Lower lobe of right lung (tissue), 2 donors: ENCODE results near the gene BDKRB1. TPM values are rescaled to one million over a fixed set of nuclear protein-coding genes. Genes with fewer than 3 reads are reported as not detected.

ENCODE experiments used
- ATAC-seq, 2 donors: fragments of 200-7000 bp; cut with Tn5 transposase; one replicate each; pipeline ENCODE4 v1.9.1; 2020 to 2022; ENCODE audit warnings: mild to moderate bottlenecking in 2 of 2, moderate library complexity in 2 of 2
- DNase-seq: peaks from one replicate; pipeline ENCODE4 v3.0.0-alpha.2; 2020
- H3K27ac ChIP-seq: fragments of 200-600 bp; one replicate; pipeline ENCODE4 v1.8.0; 2022
- H3K27me3 ChIP-seq: fragments of 200-600 bp; one replicate; pipeline ENCODE4 v1.8.0; 2022; ENCODE audit warnings: low read depth
- H3K36me3 ChIP-seq: fragments of 200-600 bp; one replicate; pipeline ENCODE4 v1.8.0; 2022; ENCODE audit warnings: mild to moderate bottlenecking
- H3K4me1 ChIP-seq: fragments of 200-600 bp; one replicate; pipeline ENCODE4 v1.8.0; 2022
- H3K4me3 ChIP-seq: fragments of 200-600 bp; one replicate; pipeline ENCODE4 v1.8.0; 2022; ENCODE audit warnings: mild to moderate bottlenecking
- H3K9me3 ChIP-seq: fragments of 200-600 bp; one replicate; pipeline ENCODE4 v1.8.0; 2022
- CTCF ChIP-seq: fragments of 200-600 bp; IDR thresholded peaks from one replicate; pipeline ENCODE4 v1.8.0; 2022; ENCODE audit warnings: antibody characterized with exemption, mild to moderate bottlenecking
- intact Hi-C: fragments of 100-400 bp; cut with DNase I; formaldehyde crosslinking; loops from one replicate; pipeline ENCODE4 v1.11.0; 2022
- total RNA-seq: library from RNA; stranded (reverse); fragmentation: NEBNext Ultra II Directional; extraction: Animal tissue kit (Norgen Biotek cat#: 25700); gene quantifications from one replicate; pipeline ENCODE4 v1.2.1, GENCODE V29; 2021
- donor health status: DM: no; HTN: yes; CAD: no; lungs with severe emphysema.

Gene BDKRB1
- total RNA-seq, 1 donor from 2014 or later = not detected

DNA sequence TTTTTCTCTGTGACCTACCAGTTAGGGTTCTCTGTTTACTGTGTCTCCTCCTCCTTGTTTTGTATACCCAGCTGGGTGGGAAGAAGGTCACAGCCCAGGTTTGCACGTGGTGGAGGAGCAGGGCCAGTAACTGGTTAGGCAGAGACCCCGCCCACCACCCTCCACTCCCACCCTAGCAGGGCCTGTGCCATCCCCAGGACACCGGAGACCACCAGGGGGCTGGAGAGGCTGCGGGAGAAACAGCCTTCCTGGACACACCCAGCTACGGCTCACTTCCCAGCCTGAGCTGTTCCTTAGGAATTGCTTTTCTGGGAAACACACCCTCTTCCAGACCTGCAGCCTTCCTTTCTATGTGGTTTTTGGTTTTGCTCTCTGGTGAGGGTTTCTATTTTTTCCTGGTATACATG, 30.3 kb upstream of the BDKRB1 start:
- peak overlapping the region; percentile 36 for H3K27ac ChIP-seq

GRCh38 chr14:96227428-96227827, 28.6 kb upstream of the BDKRB1 start:
- Histone ChIP-seq H3K36me3 (no peaks in the 10 kb centered on the region), H3K4me3 (no peak overlapping the region), H3K9me3 (no peaks in the 10 kb centered on the region), H3K27me3 (no peaks in the 10 kb centered on the region), H3K4me1 (peaks cover 9% of the 10 kb centered on the region), H3K27ac (no peak overlapping the region)
- DNase-seq (no peak), ATAC-seq (no peak)
- intact Hi-C loops = no loop called here
- TF ChIP-seq CTCF = no peak

More for the DNA sequence above, 30.3 kb upstream of the BDKRB1 start:
- H3K36me3 ChIP-seq = no peaks in the 10 kb centered on the region
- intact Hi-C loops = no loop called here
- H3K4me1 ChIP-seq = peaks cover 13% of the 10 kb centered on the region
- no peaks in the 10 kb centered on the region for H3K9me3 ChIP-seq
- TF ChIP-seq CTCF = peak; percentile 6
- H3K4me3 ChIP-seq = no peak overlapping the region
- H3K27me3 ChIP-seq = no peaks in the 10 kb centered on the region
- DNase-seq = no peak
- peak; percentile 46 to 57 for ATAC-seq

GRCh38 chr14:96229315-96229714, 26.7 kb upstream of the BDKRB1 start:
- Histone ChIP-seq H3K36me3 (no peaks in the 10 kb centered on the region), H3K27ac (no peak overlapping the region), H3K4me3 (no peak overlapping the region), H3K9me3 (no peaks in the 10 kb centered on the region), H3K27me3 (no peaks in the 10 kb centered on the region), H3K4me1 (peaks cover 9% of the 10 kb centered on the region)
- TF ChIP-seq CTCF = no peak
- intact Hi-C loops = no loop called here
- ATAC-seq (no peak), DNase-seq (no peak)

- no peak overlapping the region for H3K27ac ChIP-seq
Measured at GRCh38 chr14:96231056-96231455, 25.0 kb upstream of the BDKRB1 start.

GRCh38 chr14:96231526-96232130, 24.4 kb upstream of the BDKRB1 start:
- H3K27me3 ChIP-seq = no peaks in the 10 kb centered on the region
- H3K36me3 ChIP-seq = no peaks in the 10 kb centered on the region
- no peak for ATAC-seq
- no peaks in the 10 kb centered on the region for H3K4me1 ChIP-seq
- no peaks in the 10 kb centered on the region for H3K9me3 ChIP-seq
- no peak for TF ChIP-seq CTCF
- no peak for DNase-seq
- no peak overlapping the region for H3K4me3 ChIP-seq
- intact Hi-C loops = no loop called here
- H3K27ac ChIP-seq = no peak overlapping the region

More at GRCh38 chr14:96231056-96231455, 25.0 kb upstream of the BDKRB1 start:
- no peak for ATAC-seq
- H3K4me1 ChIP-seq = peaks cover 1% of the 10 kb centered on the region
- no peak overlapping the region for H3K4me3 ChIP-seq
- intact Hi-C loops = no loop called here
- no peak for TF ChIP-seq CTCF
- no peaks in the 10 kb centered on the region for H3K36me3 ChIP-seq
- no peaks in the 10 kb centered on the region for H3K9me3 ChIP-seq
- DNase-seq = no peak
- no peaks in the 10 kb centered on the region for H3K27me3 ChIP-seq
